Measurements from ENCODE around the gene MYOD1.

Gene MYOD1

DNA sequence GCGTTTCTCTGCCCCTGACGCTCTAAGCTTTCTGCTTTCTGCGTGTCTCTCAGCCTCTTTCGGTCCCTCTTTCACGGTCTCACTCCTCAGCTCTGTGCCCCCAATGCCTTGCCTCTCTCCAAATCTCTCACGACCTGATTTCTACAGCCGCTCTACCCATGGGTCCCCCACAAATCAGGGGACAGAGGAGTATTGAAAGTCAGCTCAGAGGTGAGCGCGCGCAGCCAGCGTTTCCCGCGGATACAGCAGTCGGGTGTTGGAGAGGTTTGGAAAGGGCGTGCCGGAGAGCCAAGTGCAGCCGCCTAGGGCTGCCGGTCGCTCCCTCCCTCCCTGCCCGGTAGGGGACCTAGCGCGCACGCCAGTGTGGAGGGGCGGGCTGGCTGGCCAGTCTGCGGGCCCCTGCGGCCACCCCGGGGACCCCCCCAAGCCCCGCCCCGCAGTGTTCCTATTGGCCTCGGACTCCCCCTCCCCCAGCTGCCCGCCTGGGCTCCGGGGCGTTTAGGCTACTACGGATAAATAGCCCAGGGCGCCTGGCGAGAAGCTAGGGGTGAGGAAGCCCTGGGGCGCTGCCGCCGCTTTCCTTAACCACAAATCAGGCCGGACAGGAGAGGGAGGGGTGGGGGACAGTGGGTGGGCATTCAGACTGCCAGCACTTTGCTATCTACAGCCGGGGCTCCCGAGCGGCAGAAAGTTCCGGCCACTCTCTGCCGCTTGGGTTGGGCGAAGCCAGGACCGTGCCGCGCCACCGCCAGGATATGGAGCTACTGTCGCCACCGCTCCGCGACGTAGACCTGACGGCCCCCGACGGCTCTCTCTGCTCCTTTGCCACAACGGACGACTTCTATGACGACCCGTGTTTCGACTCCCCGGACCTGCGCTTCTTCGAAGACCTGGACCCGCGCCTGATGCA is at the start of gene MYOD1:
Gene MYOD1, plus strand, starts transcription at position 544 of the 910 bp plus-strand sequence. Its CDS starts 212 bp downstream, at position 756.
- H3K4me3 ChIP-seq (ENCODE audit: low read length): no peak within 1 kb of the TSS
- TF ChIP-seq ZNF274 (IDR thresholded peaks at IDR 0.05; ENCODE audit: low read depth, low read length): no peak

GRCh38 chr11:17672469-17672868 is 46.9 kb upstream of the MYOD1 start:
- no peak overlapping the region for H3K4me3 ChIP-seq (ENCODE audit: low read length)
- no peak for TF ChIP-seq ZNF274 (IDR thresholded peaks at IDR 0.05; ENCODE audit: low read depth, low read length)

- H3K4me3 ChIP-seq (ENCODE audit: low read length): no peak overlapping the region
- TF ChIP-seq ZNF274 (IDR thresholded peaks at IDR 0.05; ENCODE audit: low read depth, low read length): no peak
Measured at GRCh38 chr11:17673951-17674350, 45.4 kb upstream of the MYOD1 start.

DNA sequence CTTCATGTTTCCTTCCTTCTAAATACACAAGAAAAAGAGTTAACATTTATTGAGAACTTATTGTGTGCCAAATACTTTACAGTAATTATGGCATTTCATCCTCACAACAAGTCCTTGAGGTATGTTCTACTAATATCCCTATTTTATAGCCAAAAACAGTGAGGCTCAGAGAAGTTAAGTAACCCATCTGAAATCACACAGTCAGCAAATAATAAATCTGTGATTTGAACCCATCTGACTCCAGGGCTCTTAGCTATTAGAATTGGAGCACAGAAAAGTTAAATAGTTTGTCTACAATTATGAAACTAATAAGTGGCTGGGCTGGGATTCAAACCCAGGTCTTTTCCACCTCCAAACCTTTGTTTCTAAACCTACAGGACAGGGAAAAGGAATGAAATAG is 36.5 kb upstream of the MYOD1 start:
- no peak for TF ChIP-seq ZNF274 (IDR thresholded peaks at IDR 0.05; ENCODE audit: low read depth, low read length)
- H3K4me3 ChIP-seq (ENCODE audit: low read length): no peak overlapping the region

- H3K4me3 ChIP-seq (ENCODE audit: low read length): no peak overlapping the region
- no peak for TF ChIP-seq ZNF274 (IDR thresholded peaks at IDR 0.05; ENCODE audit: low read depth, low read length)
Measured at GRCh38 chr11:17683377-17684161, 35.8 kb upstream of the MYOD1 start.

DNA sequence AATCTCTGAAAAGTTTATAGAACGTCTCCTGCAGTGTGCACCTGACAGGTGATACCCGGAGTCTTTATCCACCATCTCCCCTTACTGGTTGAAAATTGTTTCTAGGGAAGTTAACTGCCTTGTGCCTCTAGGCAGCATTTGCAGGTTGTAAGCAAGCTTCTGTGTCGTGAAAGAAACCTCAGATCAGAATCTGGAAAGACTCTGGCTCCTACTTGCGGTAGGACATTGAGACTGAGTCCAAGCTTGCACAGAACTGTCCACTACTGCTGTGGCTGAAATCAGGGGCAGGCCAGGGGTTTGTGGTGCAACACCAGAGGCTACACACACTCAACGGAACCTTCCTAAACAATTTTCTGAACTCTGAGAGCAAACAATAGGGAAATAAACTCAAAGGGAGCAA is 34.8 kb upstream of the MYOD1 start:
- H3K4me3 ChIP-seq (ENCODE audit: low read length): no peak overlapping the region
- no peak for TF ChIP-seq ZNF274 (IDR thresholded peaks at IDR 0.05; ENCODE audit: low read depth, low read length)

DNA sequence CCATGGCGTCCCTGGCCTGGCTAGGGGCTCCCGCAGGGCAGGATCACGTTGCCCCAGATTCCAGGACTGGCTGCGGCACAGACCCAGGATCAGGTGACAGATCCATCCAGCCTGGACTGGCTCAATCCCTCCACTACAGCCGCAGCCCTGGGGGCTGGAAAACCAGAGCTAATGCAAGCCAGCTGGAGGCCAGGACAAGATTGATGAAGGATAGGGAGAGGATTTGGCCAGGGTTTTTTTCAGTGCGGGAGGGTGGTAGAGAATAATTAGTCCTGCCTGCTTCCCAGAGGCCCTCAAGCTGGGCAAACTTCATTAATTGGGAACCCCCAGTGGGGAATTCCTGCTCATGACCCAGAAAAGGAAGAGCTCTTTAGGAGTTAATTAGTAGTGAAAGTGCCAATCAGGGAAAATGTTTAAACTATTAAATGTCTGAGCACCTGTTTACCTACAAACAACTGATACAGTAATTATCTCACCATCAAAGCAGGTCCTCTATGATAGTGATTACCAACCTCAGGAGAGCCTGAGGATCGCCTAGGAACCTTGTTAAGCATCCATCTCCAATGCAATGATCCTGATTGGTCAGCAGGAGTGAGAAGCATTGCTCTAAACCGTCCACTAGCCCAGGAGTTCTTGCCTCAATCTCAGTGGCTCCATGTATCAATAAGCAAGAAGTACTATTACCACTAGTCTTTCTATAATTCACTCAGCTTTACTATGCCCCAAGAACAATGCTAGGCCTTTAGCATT is 33.0 kb upstream of the MYOD1 start:
- no peak for TF ChIP-seq ZNF274 (IDR thresholded peaks at IDR 0.05; ENCODE audit: low read depth, low read length)
- no peak overlapping the region for H3K4me3 ChIP-seq (ENCODE audit: low read length)

GRCh38 chr11:17687946-17688670 is 31.3 kb upstream of the MYOD1 start:
- no peak overlapping the region for H3K4me3 ChIP-seq (ENCODE audit: low read length)
- TF ChIP-seq ZNF274 (IDR thresholded peaks at IDR 0.05; ENCODE audit: low read depth, low read length): no peak

GRCh38 chr11:17691550-17691949 is 27.8 kb upstream of the MYOD1 start:
- H3K4me3 ChIP-seq (ENCODE audit: low read length): no peak overlapping the region
- TF ChIP-seq ZNF274 (IDR thresholded peaks at IDR 0.05; ENCODE audit: low read depth, low read length): no peak

GRCh38 chr11:17691976-17692375 is 27.4 kb upstream of the MYOD1 start:
- no peak for TF ChIP-seq ZNF274 (IDR thresholded peaks at IDR 0.05; ENCODE audit: low read depth, low read length)
- no peak overlapping the region for H3K4me3 ChIP-seq (ENCODE audit: low read length)

- TF ChIP-seq ZNF274 (IDR thresholded peaks at IDR 0.05; ENCODE audit: low read depth, low read length): no peak
- no peak overlapping the region for H3K4me3 ChIP-seq (ENCODE audit: low read length)
Measured at GRCh38 chr11:17692931-17693330, 26.4 kb upstream of the MYOD1 start.

DNA sequence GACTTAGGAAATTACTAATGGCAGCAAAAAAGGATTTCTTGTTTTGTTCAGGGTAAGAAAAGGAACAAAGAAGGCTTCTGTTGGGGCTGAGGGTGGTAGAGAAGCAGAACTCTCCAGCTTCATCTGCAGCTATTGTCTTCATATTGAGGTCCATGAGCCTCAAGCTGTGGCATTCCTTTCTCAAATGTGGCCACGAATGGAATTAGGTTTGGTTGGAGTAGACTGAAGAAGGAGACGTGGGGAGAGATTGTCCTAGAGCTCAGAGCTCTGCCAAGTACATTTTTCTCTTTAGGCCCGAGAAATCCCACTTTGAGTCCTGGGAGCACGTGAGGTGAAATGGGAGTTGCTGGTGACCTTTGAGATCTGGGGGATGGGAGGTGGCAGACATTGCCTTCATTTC is 25.8 kb upstream of the MYOD1 start:
- H3K4me3 ChIP-seq (ENCODE audit: low read length): no peak overlapping the region
- TF ChIP-seq ZNF274 (IDR thresholded peaks at IDR 0.05; ENCODE audit: low read depth, low read length): no peak

GRCh38 chr11:17694494-17695110 is 24.8 kb upstream of the MYOD1 start:
- no peak for TF ChIP-seq ZNF274 (IDR thresholded peaks at IDR 0.05; ENCODE audit: low read depth, low read length)
- H3K4me3 ChIP-seq (ENCODE audit: low read length): no peak overlapping the region

All from GM08714 (cell line).